Measurements from ENCODE around the gene PLCB2. TPM values are rescaled to one million over a fixed set of nuclear protein-coding genes. Genes with fewer than 3 reads are reported as not detected.

The PLCB2 gene
- total RNA-seq, 1 experiment from 2014 or later = 1.7 TPM

- no peak overlapping the region for H3K27ac ChIP-seq (ENCODE audit: low read length)
- intact Hi-C loops (cut with micrococcal nuclease; ENCODE audit: unreplicated experiment) (no loop called here), in situ Hi-C loops (cut with HindIII; ENCODE audit: low pct_unique_long_range_greater_than_20kb, low sequenced_read_pairs) (no loop called here)
- no peaks in the 10 kb centered on the region for H3K9me3 ChIP-seq (ENCODE audit: control insufficient read depth, insufficient read depth, low read depth, low read length)
- no peak overlapping the region for H3K4me3 ChIP-seq (ENCODE audit: low read depth in 2 of 2, low read length in 2 of 2)
- no peaks in the 10 kb centered on the region for H3K36me3 ChIP-seq (ENCODE audit: control insufficient read depth, insufficient read depth, low read length)
- no TSS peak for BruUV-seq (replicated peaks)
- ATAC-seq = no peak
- H3K27me3 ChIP-seq (ENCODE audit: control insufficient read depth, insufficient read depth, low read length) = no peaks in the 10 kb centered on the region
- 0 out of 2 replicates have a peak, but pooled peaks cover 2% of the 10 kb centered on the region for H3K4me1 ChIP-seq (ENCODE audit: control insufficient read depth, insufficient read depth, low read length)
- TF ChIP-seq POLR2AphosphoS5 (IDR thresholded peaks at IDR 0.05; ENCODE audit: low read depth, low read length) (no peak), SIN3A (IDR thresholded peaks at IDR 0.05; ENCODE audit: borderline replicate concordance, insufficient read depth, low read depth, low read length) (no peak), CTCF (IDR thresholded peaks at IDR 0.05) (no peak), TCF7L2 (IDR thresholded peaks at IDR 0.05; ENCODE audit: low read depth, low read length) (no peak)
- TF ChIP-seq, protein P1, sequence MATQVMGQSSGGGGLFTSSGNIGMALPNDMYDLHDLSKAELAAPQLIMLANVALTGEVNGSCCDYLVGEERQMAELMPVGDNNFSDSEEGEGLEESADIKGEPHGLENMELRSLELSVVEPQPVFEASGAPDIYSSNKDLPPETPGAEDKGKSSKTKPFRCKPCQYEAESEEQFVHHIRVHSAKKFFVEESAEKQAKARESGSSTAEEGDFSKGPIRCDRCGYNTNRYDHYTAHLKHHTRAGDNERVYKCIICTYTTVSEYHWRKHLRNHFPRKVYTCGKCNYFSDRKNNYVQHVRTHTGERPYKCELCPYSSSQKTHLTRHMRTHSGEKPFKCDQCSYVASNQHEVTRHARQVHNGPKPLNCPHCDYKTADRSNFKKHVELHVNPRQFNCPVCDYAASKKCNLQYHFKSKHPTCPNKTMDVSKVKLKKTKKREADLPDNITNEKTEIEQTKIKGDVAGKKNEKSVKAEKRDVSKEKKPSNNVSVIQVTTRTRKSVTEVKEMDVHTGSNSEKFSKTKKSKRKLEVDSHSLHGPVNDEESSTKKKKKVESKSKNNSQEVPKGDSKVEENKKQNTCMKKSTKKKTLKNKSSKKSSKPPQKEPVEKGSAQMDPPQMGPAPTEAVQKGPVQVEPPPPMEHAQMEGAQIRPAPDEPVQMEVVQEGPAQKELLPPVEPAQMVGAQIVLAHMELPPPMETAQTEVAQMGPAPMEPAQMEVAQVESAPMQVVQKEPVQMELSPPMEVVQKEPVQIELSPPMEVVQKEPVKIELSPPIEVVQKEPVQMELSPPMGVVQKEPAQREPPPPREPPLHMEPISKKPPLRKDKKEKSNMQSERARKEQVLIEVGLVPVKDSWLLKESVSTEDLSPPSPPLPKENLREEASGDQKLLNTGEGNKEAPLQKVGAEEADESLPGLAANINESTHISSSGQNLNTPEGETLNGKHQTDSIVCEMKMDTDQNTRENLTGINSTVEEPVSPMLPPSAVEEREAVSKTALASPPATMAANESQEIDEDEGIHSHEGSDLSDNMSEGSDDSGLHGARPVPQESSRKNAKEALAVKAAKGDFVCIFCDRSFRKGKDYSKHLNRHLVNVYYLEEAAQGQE (IDR thresholded peaks at IDR 0.05; ENCODE audit: insufficient read depth in 1 of 2, low read depth in 2 of 2, low read length in 1 of 2) = no peak
- POLR2A ChIA-PET = no interaction called here
- CTCF ChIA-PET = interaction anchor here (0.6 to 2.6 kb wide), 6 partner anchors 28 to 63 kb away, joined by 3 to 33 read pairs (median 6); partner anchors contain the start of genes PAK6 and PLCB2
- no peak for DNase-seq (ENCODE audit: low read depth, low spot score)
Observed at GRCh38 chr15:40280260-40281056, 27.3 kb downstream of the PLCB2 start.

DNA sequence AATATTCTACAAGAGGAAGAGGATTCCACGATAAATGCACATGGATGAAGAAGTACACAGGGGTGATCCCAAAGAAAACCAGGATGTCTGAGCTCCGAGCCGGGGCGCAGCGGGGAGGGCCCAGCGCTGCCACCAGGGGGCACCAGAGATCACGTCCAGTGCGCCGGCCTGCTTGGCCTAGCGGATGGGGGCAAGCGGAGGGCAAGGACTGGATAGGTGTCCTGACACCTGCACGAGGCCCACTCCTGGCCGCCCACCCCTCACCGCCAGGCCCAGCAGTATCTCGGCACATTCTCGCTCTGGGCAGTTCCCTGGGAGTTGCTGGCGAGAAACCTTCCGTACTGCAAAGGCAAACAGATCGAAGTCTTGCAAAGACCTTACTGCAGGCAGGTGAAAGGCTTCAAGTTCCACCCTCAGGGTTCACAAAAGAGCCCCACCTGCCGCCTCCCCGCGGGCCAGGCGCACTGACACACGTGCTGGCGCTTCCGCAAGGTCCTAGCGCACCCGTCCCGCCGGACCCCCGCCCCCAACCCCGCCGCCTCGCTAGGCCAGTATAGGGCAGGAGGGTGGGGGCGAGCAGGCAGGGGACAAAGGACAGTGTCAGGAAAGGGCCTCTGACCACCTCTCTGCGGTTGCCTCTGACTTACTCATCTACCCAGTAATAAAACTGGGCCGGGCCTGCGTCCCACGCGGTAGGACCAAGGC is 28.1 kb downstream of the PLCB2 start:
- CTCF ChIA-PET = interaction anchor here (0.6 to 2.6 kb wide), 11 partner anchors 10 to 1581 kb away, joined by 3 to 33 read pairs (median 9); partner anchors contain the start of genes IVD and PLCB2
- H3K4me3 ChIP-seq (ENCODE audit: low read depth in 2 of 2, low read length in 2 of 2) = no peak overlapping the region
- in situ Hi-C loops (cut with HindIII; ENCODE audit: low pct_unique_long_range_greater_than_20kb, low sequenced_read_pairs) = no loop called here

More for the DNA sequence above, 28.1 kb downstream of the PLCB2 start:
- Histone ChIP-seq H3K9me3 (ENCODE audit: control insufficient read depth, insufficient read depth, low read depth, low read length) (no peaks in the 10 kb centered on the region), H3K27ac (ENCODE audit: low read length) (no peak overlapping the region), H3K36me3 (ENCODE audit: control insufficient read depth, insufficient read depth, low read length) (no peaks in the 10 kb centered on the region), H3K27me3 (ENCODE audit: control insufficient read depth, insufficient read depth, low read length) (no peaks in the 10 kb centered on the region), H3K4me1 (ENCODE audit: control insufficient read depth, insufficient read depth, low read length) (no peaks in the 10 kb centered on the region)
- BruUV-seq (replicated peaks) = no TSS peak
- POLR2A ChIA-PET = interaction anchor here (0.9 kb wide), 1 partner anchor 35 kb away, joined by 4 read pairs; no protein-coding TSS in a partner anchor
- intact Hi-C loops (cut with micrococcal nuclease; ENCODE audit: unreplicated experiment) = loop anchor here (1.0 to 10.0 kb wide), 3 partner anchors 31 to 235 kb away; no protein-coding TSS in a partner anchor
- ATAC-seq (peak; percentile 72), DNase-seq (ENCODE audit: low read depth, low spot score) (peak; percentile 24)
- TF ChIP-seq SIN3A (IDR thresholded peaks at IDR 0.05; ENCODE audit: borderline replicate concordance, insufficient read depth, low read depth, low read length) (no peak), CTCF (IDR thresholded peaks at IDR 0.05) (peak; percentile 99)
- TF ChIP-seq, protein P1 (IDR thresholded peaks at IDR 0.05; ENCODE audit: insufficient read depth in 1 of 2, low read depth in 2 of 2, low read length in 1 of 2) = peak in 1 of 2 experiments; percentile 39; a peak in 1 of 4 replicates

All from Panc1 (cell line).